ENCODE measurements around the gene LAGE3. TPM values are rescaled to one million over a fixed set of nuclear protein-coding genes. Genes with fewer than 3 reads are reported as not detected.
"Not testable (repeated sequence)": the region's sequence is repeated elsewhere in the genome, so short reads cannot be mapped to it uniquely, and the experiment has no call there.

The LAGE3 gene
- total RNA-seq, 4 donors from 2014 or later: 4.7 to 19.4 (median 13.1) TPM; not detected in 1

DNA sequence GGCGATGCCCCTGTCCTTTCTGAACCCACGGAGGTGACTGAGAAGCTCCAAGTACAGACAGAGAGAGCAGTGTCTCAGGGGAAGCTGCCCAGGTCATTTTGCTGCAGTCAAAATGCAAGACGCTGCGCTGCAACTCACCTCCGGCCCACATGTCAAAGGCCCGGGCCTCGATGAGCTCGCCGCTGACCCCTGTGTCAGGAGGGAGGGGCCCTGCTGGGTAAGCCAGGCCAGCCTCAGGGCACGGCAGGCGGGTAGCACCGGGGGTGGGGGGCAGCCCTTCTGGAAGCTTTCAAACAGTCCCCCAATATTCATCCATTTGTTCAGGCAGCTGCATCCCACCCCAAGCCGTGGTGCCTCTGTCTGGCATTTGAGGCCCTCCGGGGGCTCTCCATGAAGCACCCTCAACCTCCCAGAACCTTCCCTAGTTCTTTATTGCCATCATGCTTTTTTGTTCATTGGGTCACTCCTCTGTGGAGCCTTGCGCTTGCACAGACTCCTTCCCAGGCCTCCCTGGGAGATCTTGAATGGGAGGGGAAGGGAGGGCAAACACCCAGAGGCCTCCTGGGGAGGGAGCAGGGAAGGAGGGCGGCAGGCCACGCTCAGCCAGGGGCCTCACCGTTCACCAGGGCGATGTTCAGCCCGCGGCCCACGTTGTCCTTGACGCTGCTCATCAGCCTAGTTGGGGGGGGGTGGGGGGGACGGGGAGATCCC, 28.7 kb upstream of the LAGE3 start:
- no peaks in the 10 kb centered on the region for H3K36me3 ChIP-seq
- H3K27ac ChIP-seq: no peak overlapping the region
- intact Hi-C loops (cut with DNase I; ENCODE audit: low total_unique reads): no loop called here
- no peaks in the 10 kb centered on the region for H3K9me3 ChIP-seq
- no peaks in the 10 kb centered on the region for H3K27me3 ChIP-seq
- DNase-seq: no peak
- no peak for TF ChIP-seq POLR2A (IDR thresholded peaks at IDR 0.05)
- H3K4me3 ChIP-seq: no peak overlapping the region
- no peaks in the 10 kb centered on the region for H3K4me1 ChIP-seq

DNA sequence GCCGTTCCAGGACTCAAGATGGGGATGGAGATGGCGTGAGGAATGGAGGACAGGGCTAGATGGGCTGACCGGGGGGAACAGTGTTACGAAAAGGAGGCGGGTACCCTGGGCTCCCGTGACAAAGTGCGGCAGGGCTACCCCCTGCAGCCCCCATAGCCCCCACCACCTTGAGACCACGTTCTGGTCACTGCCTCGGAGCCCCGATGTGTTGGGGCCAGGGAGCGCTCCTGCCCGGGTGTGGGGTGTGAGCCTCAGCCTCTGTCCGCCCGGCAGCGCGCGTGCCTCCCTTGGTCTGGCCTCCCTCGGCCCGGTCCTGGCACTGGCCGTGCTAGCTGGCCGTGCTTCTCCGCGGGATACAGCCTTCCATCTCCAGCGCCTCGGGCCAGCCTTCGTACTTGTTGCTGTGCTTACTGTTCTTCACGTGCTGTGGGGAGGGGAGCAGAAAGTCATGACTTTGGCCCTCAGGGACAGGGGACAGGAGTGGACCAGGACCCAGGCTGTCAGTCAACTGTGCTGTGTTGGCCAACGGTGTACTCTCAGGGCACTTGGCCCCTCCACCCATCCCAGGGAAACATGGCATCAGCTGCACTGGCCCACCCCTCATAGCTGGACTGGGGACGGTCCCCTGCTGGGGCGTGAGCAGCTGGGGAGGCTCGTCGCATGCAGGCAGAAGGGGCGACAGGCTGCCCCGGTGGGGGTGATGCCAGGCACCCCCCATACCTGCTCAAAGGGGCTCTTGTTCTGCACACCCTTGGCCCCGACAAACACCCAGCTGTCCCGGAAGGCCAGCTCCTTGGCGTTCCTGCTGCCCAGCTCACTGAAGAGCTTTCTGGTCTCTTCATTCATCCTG, 27.6 kb upstream of the LAGE3 start:
- intact Hi-C loops (cut with DNase I; ENCODE audit: low total_unique reads): no loop called here

DNA sequence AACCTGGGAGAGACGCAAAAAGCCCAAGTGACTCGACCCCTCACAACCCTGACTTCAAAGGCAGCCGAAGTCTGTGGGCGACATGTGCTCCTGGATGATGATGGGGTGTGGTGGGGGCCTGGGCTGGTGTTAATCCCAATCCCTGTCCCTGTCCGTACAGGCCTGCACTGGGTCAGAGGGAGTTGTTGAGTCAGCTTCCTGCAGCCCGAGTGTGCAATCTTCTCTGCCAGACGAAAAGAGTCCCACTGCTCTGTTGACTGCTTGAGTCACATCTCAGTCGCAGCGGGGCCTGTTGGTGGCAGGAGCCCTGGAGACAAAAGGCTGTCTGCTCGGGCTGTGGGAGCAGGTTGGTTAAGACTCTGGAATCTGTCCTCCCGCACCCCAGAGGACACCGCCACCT, 26.7 kb upstream of the LAGE3 start:
- DNase-seq: no peak
- no peaks in the 10 kb centered on the region for H3K27me3 ChIP-seq
- H3K4me3 ChIP-seq: no peak overlapping the region
- no peaks in the 10 kb centered on the region for H3K4me1 ChIP-seq
- intact Hi-C loops (cut with DNase I; ENCODE audit: low total_unique reads): no loop called here
- H3K9me3 ChIP-seq: no peaks in the 10 kb centered on the region
- TF ChIP-seq, protein P1, sequence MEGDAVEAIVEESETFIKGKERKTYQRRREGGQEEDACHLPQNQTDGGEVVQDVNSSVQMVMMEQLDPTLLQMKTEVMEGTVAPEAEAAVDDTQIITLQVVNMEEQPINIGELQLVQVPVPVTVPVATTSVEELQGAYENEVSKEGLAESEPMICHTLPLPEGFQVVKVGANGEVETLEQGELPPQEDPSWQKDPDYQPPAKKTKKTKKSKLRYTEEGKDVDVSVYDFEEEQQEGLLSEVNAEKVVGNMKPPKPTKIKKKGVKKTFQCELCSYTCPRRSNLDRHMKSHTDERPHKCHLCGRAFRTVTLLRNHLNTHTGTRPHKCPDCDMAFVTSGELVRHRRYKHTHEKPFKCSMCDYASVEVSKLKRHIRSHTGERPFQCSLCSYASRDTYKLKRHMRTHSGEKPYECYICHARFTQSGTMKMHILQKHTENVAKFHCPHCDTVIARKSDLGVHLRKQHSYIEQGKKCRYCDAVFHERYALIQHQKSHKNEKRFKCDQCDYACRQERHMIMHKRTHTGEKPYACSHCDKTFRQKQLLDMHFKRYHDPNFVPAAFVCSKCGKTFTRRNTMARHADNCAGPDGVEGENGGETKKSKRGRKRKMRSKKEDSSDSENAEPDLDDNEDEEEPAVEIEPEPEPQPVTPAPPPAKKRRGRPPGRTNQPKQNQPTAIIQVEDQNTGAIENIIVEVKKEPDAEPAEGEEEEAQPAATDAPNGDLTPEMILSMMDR (IDR thresholded peaks at IDR 0.05): no peak
- no peak for TF ChIP-seq POLR2A (IDR thresholded peaks at IDR 0.05)
- H3K36me3 ChIP-seq: no peaks in the 10 kb centered on the region
- no peak overlapping the region for H3K27ac ChIP-seq

More for the DNA sequence above, 27.6 kb upstream of the LAGE3 start:
- TF ChIP-seq POLR2A (IDR thresholded peaks at IDR 0.05): no peak
- TF ChIP-seq, protein P1 (IDR thresholded peaks at IDR 0.05): no peak
- DNase-seq: no peak
- Histone ChIP-seq H3K4me3 (no peak overlapping the region), H3K27ac (no peak overlapping the region), H3K9me3 (no peaks in the 10 kb centered on the region), H3K27me3 (no peaks in the 10 kb centered on the region), H3K36me3 (no peaks in the 10 kb centered on the region), H3K4me1 (no peaks in the 10 kb centered on the region)

DNA sequence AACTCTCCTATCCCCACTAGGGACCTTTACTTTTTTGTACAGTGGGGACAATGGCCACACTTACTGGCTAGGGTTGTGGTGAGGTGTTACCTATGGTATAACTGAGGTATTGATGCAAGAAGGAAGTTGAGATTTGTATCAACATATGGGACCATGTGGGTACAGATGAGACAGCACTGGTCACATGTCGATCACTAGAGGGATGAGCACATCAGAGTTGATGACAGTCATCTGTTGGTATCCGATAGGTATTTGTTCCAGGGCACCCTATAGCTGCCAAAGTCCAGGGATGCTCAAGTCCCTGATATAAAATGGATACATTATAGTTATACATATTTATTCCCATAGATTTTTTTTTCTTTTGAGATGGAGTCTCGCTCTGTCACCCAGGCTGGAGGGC, 23.9 kb upstream of the LAGE3 start:
- Histone ChIP-seq H3K27me3 (no peaks in the 10 kb centered on the region), H3K36me3 (no peaks in the 10 kb centered on the region), H3K4me3 (no peak overlapping the region), H3K27ac (no peak overlapping the region), H3K4me1 (no peaks in the 10 kb centered on the region), H3K9me3 (no peaks in the 10 kb centered on the region)
- no peak for DNase-seq
- TF ChIP-seq, protein P1 (IDR thresholded peaks at IDR 0.05): no peak
- no peak for TF ChIP-seq POLR2A (IDR thresholded peaks at IDR 0.05)
- intact Hi-C loops (cut with DNase I; ENCODE audit: low total_unique reads): no loop called here

DNA sequence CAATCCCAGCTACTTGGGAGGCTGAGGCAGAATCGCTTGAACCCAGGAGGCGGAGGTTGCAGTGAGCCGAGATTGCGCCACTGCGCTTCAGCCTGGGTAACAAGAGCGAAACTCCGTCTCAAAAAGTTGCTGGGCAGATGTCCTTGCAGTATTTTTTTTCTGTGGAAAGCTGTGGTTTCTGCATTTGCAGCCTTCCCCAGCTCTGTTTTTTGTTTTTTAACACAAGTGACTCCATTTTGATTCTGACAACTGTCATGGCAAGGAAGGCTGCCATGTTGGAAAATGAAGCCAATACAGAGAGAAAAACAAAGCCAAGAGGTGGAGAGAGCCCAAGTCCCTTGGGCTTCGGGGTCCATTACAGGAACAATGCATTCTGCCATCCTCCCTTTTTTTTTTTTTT, 23.0 kb upstream of the LAGE3 start:
- no peak overlapping the region for H3K4me3 ChIP-seq
- no peaks in the 10 kb centered on the region for H3K9me3 ChIP-seq
- no peak overlapping the region for H3K27ac ChIP-seq
- no peaks in the 10 kb centered on the region for H3K36me3 ChIP-seq
- no peaks in the 10 kb centered on the region for H3K4me1 ChIP-seq
- no peaks in the 10 kb centered on the region for H3K27me3 ChIP-seq
- TF ChIP-seq, protein P1 (IDR thresholded peaks at IDR 0.05): no peak
- no peak for TF ChIP-seq POLR2A (IDR thresholded peaks at IDR 0.05)
- intact Hi-C loops (cut with DNase I; ENCODE audit: low total_unique reads): no loop called here
- DNase-seq: no peak

DNA sequence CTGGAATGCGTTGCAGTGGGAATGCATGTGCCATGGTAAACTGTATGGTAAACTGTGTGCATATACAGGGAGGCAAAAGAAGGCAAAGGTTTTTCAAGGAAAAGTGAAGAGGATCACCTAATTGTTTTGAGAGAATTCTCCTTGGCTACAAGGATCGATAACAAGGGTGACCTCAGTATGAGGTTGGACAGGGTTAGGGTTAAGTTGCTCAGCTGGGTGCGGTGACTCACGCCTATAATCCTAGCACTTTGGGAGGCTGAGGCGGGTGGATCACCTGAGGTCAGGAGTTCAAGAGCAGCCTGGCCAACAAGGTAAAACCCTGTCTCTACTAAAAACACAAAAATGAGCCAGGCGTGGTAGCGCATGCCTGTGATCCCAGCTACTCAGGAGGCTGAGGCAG, 22.3 kb upstream of the LAGE3 start:
- H3K9me3 ChIP-seq; H3K4me3 ChIP-seq; H3K4me1 ChIP-seq; H3K36me3 ChIP-seq; intact Hi-C loops (cut with DNase I; ENCODE audit: low total_unique reads); H3K27ac ChIP-seq; H3K27me3 ChIP-seq; DNase-seq: not testable (repeated sequence)

DNA sequence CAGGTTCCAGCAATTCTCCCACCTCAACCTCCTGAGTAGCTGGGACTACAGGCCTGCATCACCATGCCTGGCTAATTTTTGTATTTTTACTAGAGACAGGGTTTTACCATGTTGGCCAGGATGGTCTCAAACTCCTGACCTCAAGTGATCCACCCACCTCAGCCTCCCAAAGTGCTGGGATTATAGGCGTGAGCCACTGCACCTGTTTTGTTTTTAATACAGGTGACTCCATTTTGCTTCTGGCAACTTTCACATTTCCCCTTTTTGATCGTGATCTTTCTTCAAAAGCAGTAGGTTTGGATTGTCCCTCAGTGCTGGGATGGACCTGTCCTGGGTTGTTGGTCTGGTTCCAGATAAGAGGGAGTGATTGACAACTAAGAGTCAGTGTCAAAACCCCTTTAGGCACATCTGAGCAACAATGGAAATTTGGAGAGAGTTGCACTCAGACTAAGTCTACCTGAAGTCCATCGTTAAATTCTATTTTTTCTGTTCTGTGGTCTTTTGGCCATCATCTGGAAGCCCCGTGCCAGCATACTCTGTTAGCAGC, 17.6 kb upstream of the LAGE3 start:
- DNase-seq; H3K36me3 ChIP-seq; H3K27me3 ChIP-seq; H3K27ac ChIP-seq; H3K4me3 ChIP-seq; intact Hi-C loops (cut with DNase I; ENCODE audit: low total_unique reads); H3K4me1 ChIP-seq; H3K9me3 ChIP-seq: not testable (repeated sequence)
